ENCODE results near the gene PDS5A.

GRCh38 chr4:39922399-39922798 lies 55.3 kb downstream of the PDS5A start:
- no peak for TF ChIP-seq MEF2D (CRISPR knock-in tag; IDR thresholded peaks at IDR 0.05)
- no peak for TF ChIP-seq SRSF4 (IDR thresholded peaks at IDR 0.05; ENCODE audit: low read depth, low read length, poor library complexity, severe bottlenecking)
- TF ChIP-seq PAX8 (CRISPR knock-in tag; IDR thresholded peaks at IDR 0.05; ENCODE audit: borderline replicate concordance): no peak
- no peak for TF ChIP-seq SRSF1 (optimal IDR thresholded peaks at IDR 0.05; ENCODE audit: low read depth, low read length)
- TF ChIP-seq GABPA (IDR thresholded peaks at IDR 0.05; ENCODE audit: low read depth, low read length): no peak
- TF ChIP-seq GABPA (CRISPR knock-in tag; IDR thresholded peaks at IDR 0.05; ENCODE audit: low read depth): no peak
- TF ChIP-seq CTCF (CRISPR knock-in tag; IDR thresholded peaks at IDR 0.05): no peak

Data from HepG2 (cell line).